ENCODE results near the gene CLIC4. TPM values are rescaled to one million over a fixed set of nuclear protein-coding genes. Genes with fewer than 3 reads are reported as not detected.

CLIC4 gene
- total and polyA plus RNA-seq, 10 of the 15 experiments (the other 5 are each of a cell fraction or from before 2014, with no cell fraction given): 20.4 to 107 (median 69.6) TPM

GRCh38 chr1:24743404-24744211 is 1.6 kb upstream of the CLIC4 start:
- no TSS peak for BruUV-seq (replicated peaks)
- intact Hi-C loops (cut with micrococcal nuclease; ENCODE audit: unreplicated experiment) (no loop called here), in situ Hi-C loops (cut with MboI) (no loop called here)
- WGBS (ENCODE audit: insufficient coverage, insufficient replicate concordance, low lambda C conversion rate, missing lambda C conversion rate): 62% methylated on average over 10 of the region's 10 CpGs
- Histone ChIP-seq H3K4me2 (ENCODE audit: control insufficient read depth, insufficient read depth) (peak overlapping the region; percentile 82), H3K9me3 (replicated peaks; ENCODE audit: control insufficient read depth, insufficient read depth, low read length) (no peaks in the 10 kb centered on the region), H3K27me3 (replicated peaks in 1 of 2; ENCODE audit: control insufficient read depth in 2 of 2, insufficient read depth in 2 of 2, low read length in 1 of 2) (no peaks in the 10 kb centered on the region), H3K4me1 (ENCODE audit: control insufficient read depth, insufficient read depth, low read length) (peaks cover 26% of the 10 kb centered on the region), H3K79me2 (ENCODE audit: control insufficient read depth, insufficient read depth, low read length) (peaks cover 25% of the 10 kb centered on the region), H3K4me3 (peak overlapping the region; percentile 39; the same call in 1 of the 2 replicates), H4K20me1 (ENCODE audit: control insufficient read depth, insufficient read depth) (no peaks in the 10 kb centered on the region), H3K9ac (ENCODE audit: control insufficient read depth, insufficient read depth, low read length) (peak overlapping the region; percentile 61), H3K27ac (ENCODE audit: control insufficient read depth, insufficient read depth) (peak overlapping the region; percentile 82), H3K36me3 (ENCODE audit: control insufficient read depth in 2 of 2, insufficient read depth in 2 of 2, low read length in 1 of 2) (no peaks in the 10 kb centered on the region), H2AFZ (ENCODE audit: control insufficient read depth, low read depth, low read length) (peak overlapping the region; percentile 1)
- RAD21 ChIA-PET (ENCODE audit: unreplicated experiment): interaction anchor here (1.0 to 6.6 kb wide), 9 partner anchors 10 to 101 kb away, joined by 4 to 120 read pairs (median 30); no protein-coding TSS in a partner anchor
- peak; percentile 93 for FAIRE-seq
- CTCF ChIA-PET: interaction anchor here (0.7 to 6.4 kb wide), 14 partner anchors 8 to 92 kb away, joined by 3 to 122 read pairs (median 12); no protein-coding TSS in a partner anchor
- POLR2A ChIA-PET: interaction anchor here (1.0 to 5.1 kb wide), 3 partner anchors 10 to 50 kb away, joined by 3 to 72 read pairs (median 29); no protein-coding TSS in a partner anchor
- SMC1A ChIA-PET (ENCODE audit: uncharacterized antibody, unreplicated experiment): interaction anchor here (0.6 to 9.5 kb wide), 12 partner anchors 9 to 1431 kb away, joined by 3 to 174 read pairs (median 18); no protein-coding TSS in a partner anchor
- peak; percentile 34 for ATAC-seq
- no peak for DNase-seq (ENCODE audit: low read depth, low spot score)
- TF ChIP-seq ZNF687 (IDR thresholded peaks at IDR 0.05) (peak; percentile 85), RAD51 (IDR thresholded peaks at IDR 0.05) (peak; percentile 74), E2F4 (IDR thresholded peaks at IDR 0.05; ENCODE audit: low read depth, low read length) (no peak), MTA3 (IDR thresholded peaks at IDR 0.05; ENCODE audit: borderline replicate concordance, low read length) (peak; percentile 30; the same call in 1 of the 2 replicates), MLLT1 (IDR thresholded peaks at IDR 0.05) (no peak), RELB (IDR thresholded peaks at IDR 0.05; ENCODE audit: low read depth) (0 out of 2 replicates have a peak, but pooled peaks have one; percentile 29), POLR2AphosphoS5 (IDR thresholded peaks at IDR 0.05; ENCODE audit: low read length) (peak; percentile 56), CREB1 (IDR thresholded peaks at IDR 0.05; ENCODE audit: low read depth) (peak; percentile 18; the same call in 1 of the 2 replicates), GABPA (IDR thresholded peaks at IDR 0.05; ENCODE audit: low read depth) (no peak), POLR2A (IDR thresholded peaks at IDR 0.05; ENCODE audit: low read depth, low read length) (peak; percentile 18; the same call in 1 of the 2 replicates), BHLHE40 (IDR thresholded peaks at IDR 0.05; ENCODE audit: borderline replicate concordance in 1 of 2, low read depth in 2 of 2, low read length in 1 of 2) (peak; percentile 67 to 78; a peak in 2 of 4 replicates), USF2 (IDR thresholded peaks at IDR 0.05; ENCODE audit: borderline replicate concordance, low read depth, low read length) (peak; percentile 29; the same call in 1 of the 2 replicates)
